ENCODE results near the gene ITGB2.

Gene ITGB2

GRCh38 chr21:44940116-44940631 lies 19.5 kb upstream of the ITGB2 start:
- DNase-seq, result no peak

- peak; percentile 58 for DNase-seq
These were observed 18.9 kb upstream of the ITGB2 start, which contains the start of gene SLX9 for GRCh38 chr21:44939532-44940115. SLX9 (plus strand) TSS chr21:44940029; CDS start chr21:44940058, 29 bp downstream.

GRCh38 chr21:44938772-44939531 lies 18.3 kb upstream of the ITGB2 start:
- no peak for DNase-seq

GRCh38 chr21:44935533-44935927 lies 14.8 kb upstream of the ITGB2 start:
- no peak for DNase-seq

- no peak for DNase-seq
These were observed 14.3 kb upstream of the ITGB2 start for GRCh38 chr21:44934797-44935532.

GRCh38 chr21:44934276-44934675 lies 13.6 kb upstream of the ITGB2 start:
- no peak for DNase-seq

GRCh38 chr21:44933918-44934260 lies 13.2 kb upstream of the ITGB2 start:
- DNase-seq, result no peak

GRCh38 chr21:44933199-44933917 lies 12.7 kb upstream of the ITGB2 start:
- no peak for DNase-seq

GRCh38 chr21:44932408-44933181 lies 11.9 kb upstream of the ITGB2 start:
- DNase-seq, result no peak

- no peak for DNase-seq
These were observed 11.1 kb upstream of the ITGB2 start for GRCh38 chr21:44931501-44932407.

GRCh38 chr21:44931137-44931500 lies 10.4 kb upstream of the ITGB2 start:
- DNase-seq, result no peak

GRCh38 chr21:44930543-44930981 lies 9.9 kb upstream of the ITGB2 start:
- no peak for DNase-seq

- no peak for DNase-seq
These were observed 9.3 kb upstream of the ITGB2 start for GRCh38 chr21:44929799-44930542.

GRCh38 chr21:44929242-44929798 lies 8.6 kb upstream of the ITGB2 start:
- no peak for DNase-seq

- peak; percentile 79 for DNase-seq
These were observed 8.0 kb upstream of the ITGB2 start for GRCh38 chr21:44928500-44929241.

GRCh38 chr21:44927587-44928461 lies 7.1 kb upstream of the ITGB2 start:
- DNase-seq, result peak; percentile 64

- DNase-seq, result no peak
These were observed 6.5 kb upstream of the ITGB2 start for GRCh38 chr21:44927259-44927586.

GRCh38 chr21:44926331-44927101 lies 5.8 kb upstream of the ITGB2 start:
- no peak for DNase-seq

Measured in T1000 (cell line).